Heart left ventricle (tissue), 16 donors: ENCODE data around the gene SORCS2. TPM values are rescaled to one million over a fixed set of nuclear protein-coding genes. Genes with fewer than 3 reads are reported as not detected.

Experiments used
- ATAC-seq, 4 donors: fragments of 200-7000 bp; cut with Tn5 transposase; one replicate each; pipeline ENCODE4 v1.9.1; 2020 to 2022; ENCODE audit warnings: moderate library complexity in 4 of 4, mild to moderate bottlenecking in 3 of 4, moderate number of reproducible peaks in 1 of 4
- DNase-seq, 5 donors: peaks; one replicate each; pipeline ENCODE4 v3.0.0-alpha.2; 2020
- H3K27ac ChIP-seq, 12 donors: fragments of 200-600 bp; sonication (generic) in 4 of 12; one replicate each; pipeline versions ENCODE4 v1.5.0 to v1.8.0; 2016 to 2022; ENCODE audit warnings: mild to moderate bottlenecking in 2 of 12
- H3K27me3 ChIP-seq, 9 donors: fragments of 200-600 bp; sonication (generic) in 2 of 9; one replicate each; pipeline versions ENCODE4 v1.5.1 to v1.8.0; 2016 to 2022; ENCODE audit warnings: mild to moderate bottlenecking in 3 of 9
- H3K36me3 ChIP-seq, 9 donors: fragments of 200-600 bp; sonication (generic) in 2 of 9; one replicate each; pipeline versions ENCODE4 v1.5.0 to v1.8.0; 2018 to 2022; ENCODE audit warnings: mild to moderate bottlenecking in 2 of 9
- H3K4me1 ChIP-seq, 12 donors: fragments of 200-600 bp; sonication (generic) in 4 of 12; one replicate each; pipeline versions ENCODE4 v1.5.0 to v1.8.0; 2016 to 2022; ENCODE audit warnings: mild to moderate bottlenecking in 3 of 12
- H3K4me3 ChIP-seq, 12 donors: fragments of 200-600 bp; sonication (generic) in 4 of 12; one replicate each; pipeline versions ENCODE4 v1.5.0 to v1.8.0; 2017 to 2022; ENCODE audit warnings: mild to moderate bottlenecking in 9 of 12, moderate library complexity in 4 of 12
- H3K9me3 ChIP-seq, 12 donors: fragments of 200-600 bp; sonication (generic) in 4 of 12; one replicate each; pipeline versions ENCODE4 v1.5.0 to v1.8.0; 2016 to 2022; ENCODE audit warnings: mild to moderate bottlenecking in 1 of 12
- CTCF ChIP-seq, 12 donors: fragments of 200-600 bp; sonication (generic) in 4 of 12; IDR thresholded peaks; one replicate each; pipeline versions ENCODE4 v1.5.0 to v1.8.0; 2018 to 2022; ENCODE audit warnings: antibody characterized with exemption in 12 of 12, mild to moderate bottlenecking in 5 of 12
- POLR2A ChIP-seq, 2 donors: fragments of 450-650 bp; IDR thresholded peaks; one replicate each; pipeline ENCODE4 v1.6.1; 2017; ENCODE audit warnings: antibody characterized with exemption in 2 of 2, mild to moderate bottlenecking in 2 of 2, moderate library complexity in 2 of 2
- WGBS, 4 donors: extraction: QIAGEN DNeasy Blood & Tissue Kit in 2 of 4; methylation state at CpG; one replicate each; pipeline versions ENCODE4 v1.1.5 to v1.1.7; 2013 to 2018; 5-methylcytosine and 5-hydroxymethylcytosine counted together
- intact Hi-C, 10 donors: fragments of 100-400 bp; cut with DNase I; formaldehyde crosslinking; loops; one replicate each; pipeline versions ENCODE4 v1.11.1 to v1.14.2; 2022
- polyA plus RNA-seq, 2 donors: library from polyadenylated mRNA; stranded (reverse); fragments of 200-250 nt; gene quantifications; one replicate each; pipeline ENCODE4 v1.2.3, GENCODE V29; 2013
- total RNA-seq, 9 donors: library from RNA; depleted of rRNA in 2 of 9; stranded (reverse); fragments of >200 nt in 2 of 9; fragmentation: NEBNext Ultra II Directional in 3 of 9; extraction: Animal tissue kit (Norgen Biotek cat#: 25700) in 3 of 9; gene quantifications; one replicate each; pipeline versions ENCODE4 v1.1.0 to v1.2.4, GENCODE V29; 2016 to 2023
- donor health status: ischemic (EF 13 %, LVEDD 7.1; RV severe dilation, severe dysfunction).
- donor health status: healthy with polysubstance abuse.
- donor health status: DM: no; HTN: yes; CAD: no.
- donor health status: DM: no; HTN: no; CAD: no.
- donor health status: ischemic (EF 25% LVEDD 6.9; RV normal size, moderate dysfunction).
- donor health status: ischemic (EF 25% LVEDD 5.7; RV mildly dilated, moderate dysfunction).
- donor health status: healthy.
- donor health status: DM: yes; HTN: yes; CAD: no.
- donor health status: ischemic (EF 35%, LVEDD 5.7; RV mildly dilated, moderate dysfunction).
- donor health status: nonischemic (EF 11% LVEDD 7.7; RV severe dilation, severe dysfunction).
- donor health status: DM: yes; HTN: yes; CAD: no.
- donor health status: PGD.
- donor health status: ischemic (EF 29% LVEDD 5.4; RV normal size, mild dysfunction).
- donor health status: nonischemic (EF 23%, LVEDD 6.1; RV moderate dilation, normal function).

Gene SORCS2
- total and polyA plus RNA-seq, 11 donors, result 0.28 to 5.5 (median 2.4) TPM

- peaks cover 0 to 26% (median 5%) of the 10 kb centered on the region in 12 donors for H3K4me1 ChIP-seq
- no peak overlapping the region for H3K27ac ChIP-seq
- TF ChIP-seq POLR2A (IDR thresholded peaks at IDR 0.05), result no peak
- TF ChIP-seq CTCF (IDR thresholded peaks at IDR 0.05), result peak in 3 of 12 donors; percentile 14 to 25 (median 20)
These were observed 136.7 kb downstream of the SORCS2 start for GRCh38 chr4:7328913-7329638.

GRCh38 chr4:7330031-7330596, 137.8 kb downstream of the SORCS2 start:
- intact Hi-C loops, result loop anchor here in 2 of 10 donors (10.0 kb wide), 2 partner anchors 135 to 385 kb away; partner anchors contain the start of gene SORCS2 (in 1 of the 2)
- no peaks in the 10 kb centered on the region for H3K36me3 ChIP-seq
- TF ChIP-seq POLR2A (IDR thresholded peaks at IDR 0.05), result no peak
- TF ChIP-seq CTCF (IDR thresholded peaks at IDR 0.05), result no peak
- no peaks in the 10 kb centered on the region for H3K9me3 ChIP-seq
- 86 to 93% (median 89%) methylated on average over 16 to 17 of the region's 17 CpGs for WGBS, 4 donors
- DNase-seq, result peak in 3 of 5 donors; percentile 11 to 21 (median 20)
- H3K4me3 ChIP-seq, result no peak overlapping the region
- H3K4me1 ChIP-seq, result peaks cover 0 to 26% (median 5%) of the 10 kb centered on the region in 12 donors
- no peak for ATAC-seq
- no peaks in the 10 kb centered on the region for H3K27me3 ChIP-seq
- H3K27ac ChIP-seq, result no peak overlapping the region

More at GRCh38 chr4:7328913-7329638, 136.7 kb downstream of the SORCS2 start:
- no peaks in the 10 kb centered on the region for H3K27me3 ChIP-seq
- WGBS, 4 donors, result 56 to 82% (median 64%) methylated on average over 18 to 22 of the region's 22 CpGs
- intact Hi-C loops, result loop anchor here in 1 of 10 donors (10.0 kb wide), 1 partner anchor 136 kb away; no protein-coding TSS in a partner anchor
- H3K9me3 ChIP-seq, result no peaks in the 10 kb centered on the region
- peak; percentile 70 to 84 (median 74) for ATAC-seq
- H3K4me3 ChIP-seq, result no peak overlapping the region
- H3K36me3 ChIP-seq, result no peaks in the 10 kb centered on the region
- DNase-seq, result peak; percentile 61 to 81 (median 70)

GRCh38 chr4:7330811-7331681, 138.7 kb downstream of the SORCS2 start:
- TF ChIP-seq CTCF (IDR thresholded peaks at IDR 0.05), result no peak
- no peak for TF ChIP-seq POLR2A (IDR thresholded peaks at IDR 0.05)
- ATAC-seq (no peak), DNase-seq (peak in 3 of 5 donors; percentile 11 to 45 (median 26))
- Histone ChIP-seq H3K9me3 (no peaks in the 10 kb centered on the region), H3K27ac (no peak overlapping the region), H3K27me3 (no peaks in the 10 kb centered on the region), H3K36me3 (no peaks in the 10 kb centered on the region), H3K4me3 (no peak overlapping the region), H3K4me1 (peaks cover 0 to 31% (median 6%) of the 10 kb centered on the region in 12 donors)
- 85 to 94% (median 90%) methylated on average over 19 to 22 of the region's 22 CpGs for WGBS, 4 donors
- intact Hi-C loops, result loop anchor here in 2 of 10 donors (10.0 kb wide), 2 partner anchors 136 to 384 kb away; partner anchors contain the start of gene SORCS2 (in 1 of the 2)
